ENCODE measurements around the gene MACROD2. TPM values are rescaled to one million over a fixed set of nuclear protein-coding genes. Genes with fewer than 3 reads are reported as not detected.

Gene MACROD2
- total and polyA plus RNA-seq, 7 donors: 0.20 to 4.8 (median 0.87) TPM

DNA sequence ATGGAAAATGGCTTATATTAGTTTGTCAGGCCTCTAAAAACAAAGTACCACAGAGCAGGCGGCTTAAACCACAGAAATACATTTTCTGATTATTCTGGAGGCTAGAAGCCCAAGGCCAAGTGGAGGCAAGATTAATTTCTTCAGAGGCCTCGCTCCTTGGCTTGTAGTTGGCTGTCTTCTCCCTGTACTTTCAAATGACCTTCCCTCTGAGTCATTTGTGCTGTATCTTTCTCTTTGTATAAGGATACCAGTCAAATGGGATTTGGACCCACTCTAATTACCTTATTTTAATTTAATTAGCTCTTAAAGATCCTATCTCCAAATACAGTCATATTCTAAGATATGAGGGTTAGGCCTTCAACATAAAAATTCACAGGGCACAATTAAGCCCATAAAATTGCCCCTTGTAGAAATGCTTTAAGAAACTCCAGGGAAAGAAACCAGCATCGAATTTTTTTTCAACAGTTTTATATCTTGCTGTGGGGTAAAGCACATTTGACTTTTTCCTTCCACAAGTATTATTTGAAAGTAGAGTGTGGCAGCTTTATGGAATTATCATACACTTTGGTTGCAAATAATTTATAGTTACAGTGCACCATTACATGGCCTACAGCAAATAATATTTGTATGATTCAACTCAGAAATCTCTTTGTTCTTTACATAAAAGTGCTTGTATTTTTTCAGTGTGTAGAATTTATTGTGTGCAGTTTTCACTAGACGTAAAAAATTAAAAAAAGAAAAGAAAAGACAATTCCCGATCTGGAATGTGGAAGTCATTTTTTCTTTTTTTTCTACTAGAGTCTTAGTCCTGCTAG is 1871.8 kb downstream of the MACROD2 start:
- DNase-seq: no peak
- ATAC-seq: no peak
- no peaks in the 10 kb centered on the region for H3K9me3 ChIP-seq
- H3K4me1 ChIP-seq: no peaks in the 10 kb centered on the region
- H3K27me3 ChIP-seq (ENCODE audit: insufficient read depth in 3 of 3, low read length in 2 of 3): no peaks in the 10 kb centered on the region
- H3K36me3 ChIP-seq (ENCODE audit: insufficient read depth in 1 of 2, low read depth in 1 of 2): no peaks in the 10 kb centered on the region
- TF ChIP-seq, protein P1, sequence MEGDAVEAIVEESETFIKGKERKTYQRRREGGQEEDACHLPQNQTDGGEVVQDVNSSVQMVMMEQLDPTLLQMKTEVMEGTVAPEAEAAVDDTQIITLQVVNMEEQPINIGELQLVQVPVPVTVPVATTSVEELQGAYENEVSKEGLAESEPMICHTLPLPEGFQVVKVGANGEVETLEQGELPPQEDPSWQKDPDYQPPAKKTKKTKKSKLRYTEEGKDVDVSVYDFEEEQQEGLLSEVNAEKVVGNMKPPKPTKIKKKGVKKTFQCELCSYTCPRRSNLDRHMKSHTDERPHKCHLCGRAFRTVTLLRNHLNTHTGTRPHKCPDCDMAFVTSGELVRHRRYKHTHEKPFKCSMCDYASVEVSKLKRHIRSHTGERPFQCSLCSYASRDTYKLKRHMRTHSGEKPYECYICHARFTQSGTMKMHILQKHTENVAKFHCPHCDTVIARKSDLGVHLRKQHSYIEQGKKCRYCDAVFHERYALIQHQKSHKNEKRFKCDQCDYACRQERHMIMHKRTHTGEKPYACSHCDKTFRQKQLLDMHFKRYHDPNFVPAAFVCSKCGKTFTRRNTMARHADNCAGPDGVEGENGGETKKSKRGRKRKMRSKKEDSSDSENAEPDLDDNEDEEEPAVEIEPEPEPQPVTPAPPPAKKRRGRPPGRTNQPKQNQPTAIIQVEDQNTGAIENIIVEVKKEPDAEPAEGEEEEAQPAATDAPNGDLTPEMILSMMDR (IDR thresholded peaks at IDR 0.05): no peak
- intact Hi-C loops (cut with DNase I): no loop called here
- 88 to 92% (median 89%) methylated on average over 5 of the region's 5 CpGs for WGBS, 3 donors
- no peak overlapping the region for H3K27ac ChIP-seq
- H3K4me3 ChIP-seq: no peak overlapping the region

DNA sequence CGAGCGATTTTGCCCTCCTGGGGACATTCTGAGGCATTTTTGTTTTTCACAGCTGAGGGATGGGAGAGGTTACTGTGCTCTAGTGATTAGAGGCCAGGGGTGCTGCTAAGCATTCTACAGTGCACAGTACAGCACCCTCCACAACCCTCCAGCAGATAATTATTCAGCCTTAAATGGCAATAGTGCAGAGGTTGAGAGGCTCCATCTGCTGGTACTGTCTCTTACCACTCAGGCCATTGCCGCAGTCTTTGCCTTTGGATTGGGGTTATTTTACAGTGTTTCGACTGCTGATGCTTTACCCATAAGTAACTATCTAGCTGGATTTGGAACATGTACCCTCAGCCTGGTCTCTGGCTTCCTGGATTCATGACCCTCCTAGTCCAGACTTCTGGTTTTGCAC is 1872.6 kb downstream of the MACROD2 start:
- no peaks in the 10 kb centered on the region for H3K36me3 ChIP-seq (ENCODE audit: insufficient read depth in 1 of 2, low read depth in 1 of 2)
- H3K27ac ChIP-seq: no peak overlapping the region
- H3K27me3 ChIP-seq (ENCODE audit: insufficient read depth in 3 of 3, low read length in 2 of 3): no peaks in the 10 kb centered on the region
- no peak for DNase-seq
- no peaks in the 10 kb centered on the region for H3K9me3 ChIP-seq
- H3K4me3 ChIP-seq: no peak overlapping the region
- TF ChIP-seq, protein P1 (IDR thresholded peaks at IDR 0.05): no peak
- no peaks in the 10 kb centered on the region for H3K4me1 ChIP-seq
- no peak for ATAC-seq
- intact Hi-C loops (cut with DNase I): no loop called here
- 91 to 96% (median 93%) methylated on average over 4 of the region's 4 CpGs for WGBS, 3 donors

DNA sequence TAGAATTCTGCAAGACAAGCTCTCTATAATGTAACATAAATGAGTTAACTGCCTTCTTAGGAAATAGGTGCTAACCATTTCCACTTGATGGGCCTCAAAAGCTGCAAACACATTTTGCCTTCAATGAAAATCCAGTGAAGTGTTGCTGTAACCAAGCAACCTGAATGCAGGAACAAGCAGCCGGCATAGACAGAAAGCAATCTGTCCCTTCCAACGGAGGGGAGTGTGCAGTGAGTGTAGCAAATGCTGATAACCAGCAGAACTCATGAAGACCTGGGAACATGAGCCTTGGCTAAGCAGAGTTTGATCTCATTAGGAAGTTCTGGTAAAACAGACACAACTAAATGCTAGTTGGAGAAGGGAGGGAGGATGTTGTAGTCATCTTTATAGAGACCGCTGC is 1880.1 kb downstream of the MACROD2 start:
- H3K27me3 ChIP-seq (ENCODE audit: insufficient read depth in 3 of 3, low read length in 2 of 3): no peaks in the 10 kb centered on the region
- H3K4me3 ChIP-seq: no peak overlapping the region
- TF ChIP-seq, protein P1 (IDR thresholded peaks at IDR 0.05): no peak
- WGBS, 3 donors: 54 to 57% (median 55%) methylated on average over 3 of the region's 3 CpGs
- H3K4me1 ChIP-seq: no peaks in the 10 kb centered on the region
- DNase-seq (no peak), ATAC-seq (no peak)
- H3K9me3 ChIP-seq: no peaks in the 10 kb centered on the region
- H3K36me3 ChIP-seq (ENCODE audit: insufficient read depth in 1 of 2, low read depth in 1 of 2): no peaks in the 10 kb centered on the region
- no peak overlapping the region for H3K27ac ChIP-seq
- intact Hi-C loops (cut with DNase I): no loop called here

DNA sequence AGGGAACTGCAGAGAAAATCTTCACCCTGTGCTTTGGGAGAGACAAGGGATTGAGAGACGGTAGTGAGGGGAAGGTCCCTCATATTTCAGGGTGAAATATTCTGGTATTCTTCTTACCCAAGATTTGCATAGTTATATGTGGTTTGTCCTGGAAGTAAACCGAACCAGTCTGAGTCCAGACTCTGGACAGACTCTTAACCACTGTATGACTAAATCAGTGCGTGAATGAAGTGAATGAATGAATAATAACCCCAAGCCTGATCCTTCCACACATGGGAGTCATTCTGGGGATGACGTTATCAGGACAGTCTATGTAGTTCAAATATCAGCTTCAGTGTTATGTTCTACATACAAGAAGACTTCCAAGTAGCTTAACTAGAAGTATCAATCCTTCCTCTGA is 1887.2 kb downstream of the MACROD2 start:
- H3K4me1 ChIP-seq: no peaks in the 10 kb centered on the region
- no peak overlapping the region for H3K27ac ChIP-seq
- H3K27me3 ChIP-seq (ENCODE audit: insufficient read depth in 3 of 3, low read length in 2 of 3): no peaks in the 10 kb centered on the region
- DNase-seq: no peak
- ATAC-seq: no peak
- intact Hi-C loops (cut with DNase I): no loop called here
- TF ChIP-seq, protein P1 (IDR thresholded peaks at IDR 0.05): no peak
- WGBS, 3 donors: 74 to 85% (median 81%) methylated on average over 4 of the region's 4 CpGs
- no peaks in the 10 kb centered on the region for H3K36me3 ChIP-seq (ENCODE audit: insufficient read depth in 1 of 2, low read depth in 1 of 2)
- no peak overlapping the region for H3K4me3 ChIP-seq
- H3K9me3 ChIP-seq: no peaks in the 10 kb centered on the region

DNA sequence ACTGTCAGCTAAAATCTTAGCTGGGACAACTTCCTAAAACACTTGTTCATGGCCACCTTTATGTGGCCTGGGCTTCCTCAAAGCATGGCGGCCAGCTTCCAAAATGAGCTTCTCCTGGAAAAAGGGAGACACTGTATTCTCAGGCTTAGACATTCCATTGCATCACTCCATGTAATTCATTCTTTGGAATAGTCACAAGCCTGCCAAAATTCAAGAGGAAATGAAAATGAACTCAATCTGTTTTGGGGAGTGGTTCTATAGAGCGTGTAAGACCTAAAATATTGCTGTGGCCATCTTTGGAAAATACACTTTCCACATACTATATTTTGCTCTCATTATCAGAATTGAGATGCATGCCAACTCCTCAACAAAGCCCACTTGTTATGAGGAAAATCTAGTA is 1890.9 kb downstream of the MACROD2 start:
- intact Hi-C loops (cut with DNase I): no loop called here
- no peak for ATAC-seq

More for the DNA sequence above, 1890.9 kb downstream of the MACROD2 start:
- no peak overlapping the region for H3K27ac ChIP-seq
- H3K36me3 ChIP-seq (ENCODE audit: insufficient read depth in 1 of 2, low read depth in 1 of 2): no peaks in the 10 kb centered on the region
- H3K9me3 ChIP-seq: no peaks in the 10 kb centered on the region
- H3K4me1 ChIP-seq: no peaks in the 10 kb centered on the region
- TF ChIP-seq, protein P1 (IDR thresholded peaks at IDR 0.05): no peak
- no peak for DNase-seq
- H3K4me3 ChIP-seq: no peak overlapping the region
- WGBS, 3 donors: 87 to 93% (median 88%) methylated on average over 2 of the region's 2 CpGs
- no peaks in the 10 kb centered on the region for H3K27me3 ChIP-seq (ENCODE audit: insufficient read depth in 3 of 3, low read length in 2 of 3)

Measured in psoas muscle (tissue), 8 donors.